Nephron (organoid): ENCODE measurements around the gene FRRS1L.

Experiments
- H3K27ac Mint-ChIP-seq, 3 experiments: 2 replicates each; pipeline ENCODE4 v1.8.0; 2020; ENCODE audit warnings: mixed read lengths in 3 of 3, mild to moderate bottlenecking in 2 of 3, moderate library complexity in 1 of 3
- H3K27me3 Mint-ChIP-seq: 2 replicates; pipeline ENCODE4 v1.8.0; 2021; ENCODE audit warnings: low read depth, mild to moderate bottlenecking, moderate library complexity, mixed read lengths
- H3K36me3 Mint-ChIP-seq: 2 replicates; pipeline ENCODE4 v1.8.0; 2020; ENCODE audit warnings: low read depth, mixed read lengths
- H3K4me1 Mint-ChIP-seq: 2 replicates; pipeline ENCODE4 v1.8.0; 2020; ENCODE audit warnings: mixed read lengths
- H3K4me3 Mint-ChIP-seq, 3 experiments: 2 replicates each; pipeline ENCODE4 v1.8.0; 2020; ENCODE audit warnings: mild to moderate bottlenecking in 3 of 3, mixed read lengths in 3 of 3, moderate library complexity in 2 of 3
- H3K9me3 Mint-ChIP-seq: 2 replicates; pipeline ENCODE4 v1.8.0; 2020; ENCODE audit warnings: mixed read lengths
- CTCF ChIP-seq, 3 experiments: fragments of 200-600 bp; sonication (generic); IDR thresholded peaks; one replicate each; pipeline ENCODE4 v1.5.0; 2021; ENCODE audit warnings: antibody characterized with exemption in 3 of 3; ENCODE audit not compliant: unreplicated experiment in 3 of 3

Gene FRRS1L

DNA sequence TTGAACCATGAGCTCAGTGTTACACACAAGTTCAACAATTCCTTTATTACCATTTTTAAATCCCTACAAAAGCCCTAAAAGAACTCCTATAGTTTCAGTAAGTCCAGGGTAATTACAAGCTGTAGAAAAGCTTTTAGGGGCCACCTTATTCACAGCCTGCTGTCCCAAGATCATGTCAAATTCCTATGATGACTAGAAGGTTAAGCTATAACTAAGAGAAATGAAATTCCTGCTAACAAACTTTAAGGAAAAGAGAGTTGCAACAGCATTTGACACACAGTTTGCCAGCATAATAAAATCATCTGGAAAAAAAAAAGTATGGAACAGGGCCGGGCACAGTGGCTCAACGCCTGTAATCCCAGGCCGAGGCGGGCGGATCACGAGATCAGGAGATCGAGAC, 78.8 kb downstream of the FRRS1L start:
- Mint-ChIP-seq H3K4me3 (no peak overlapping the region), H3K4me1 (no peaks in the 10 kb centered on the region), H3K27me3 (no peaks in the 10 kb centered on the region), H3K27ac (peak overlapping the region in 1 of 3 experiments; percentile 33), H3K36me3 (peaks cover 77% of the 10 kb centered on the region), H3K9me3 (no peaks in the 10 kb centered on the region)
- TF ChIP-seq CTCF (IDR thresholded peaks at IDR 0.05; ENCODE audit: unreplicated experiment in 3 of 3), result no peak

DNA sequence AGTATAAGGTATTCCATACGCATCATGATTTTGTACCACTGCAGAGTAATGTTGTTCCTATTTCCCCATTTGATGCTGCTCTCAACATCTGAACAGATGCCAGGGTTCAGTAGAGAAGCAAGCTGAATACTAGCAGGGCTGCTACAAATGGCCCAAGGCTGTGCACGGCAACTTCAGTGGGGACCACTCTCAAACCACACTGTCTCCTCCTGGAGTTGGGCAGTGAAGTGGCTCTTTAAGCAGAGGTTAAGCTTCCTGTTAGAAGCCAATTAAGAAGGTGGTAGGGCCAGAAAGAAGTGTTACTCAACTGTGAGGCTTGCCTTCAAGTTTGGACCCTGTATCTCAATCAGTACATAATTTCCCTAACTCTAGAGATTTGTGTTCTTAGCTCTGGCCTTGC, 79.3 kb downstream of the FRRS1L start:
- Mint-ChIP-seq H3K27me3 (no peaks in the 10 kb centered on the region), H3K36me3 (peaks cover 76% of the 10 kb centered on the region), H3K27ac (peak overlapping the region in 1 of 3 experiments; percentile 33), H3K4me1 (no peaks in the 10 kb centered on the region), H3K4me3 (no peak overlapping the region), H3K9me3 (no peaks in the 10 kb centered on the region)
- no peak for TF ChIP-seq CTCF (IDR thresholded peaks at IDR 0.05; ENCODE audit: unreplicated experiment in 3 of 3)

- Mint-ChIP-seq H3K27me3 (no peaks in the 10 kb centered on the region), H3K9me3 (no peaks in the 10 kb centered on the region), H3K4me3 (no peak overlapping the region), H3K36me3 (peaks cover 62% of the 10 kb centered on the region), H3K27ac (no peak overlapping the region), H3K4me1 (no peaks in the 10 kb centered on the region)
- no peak for TF ChIP-seq CTCF (IDR thresholded peaks at IDR 0.05; ENCODE audit: unreplicated experiment in 3 of 3)
Observed at GRCh38 chr9:109086221-109086620, 80.8 kb downstream of the FRRS1L start.

- Mint-ChIP-seq H3K9me3 (no peaks in the 10 kb centered on the region), H3K27me3 (no peaks in the 10 kb centered on the region), H3K36me3 (peaks cover 60% of the 10 kb centered on the region), H3K27ac (no peak overlapping the region), H3K4me3 (no peak overlapping the region), H3K4me1 (no peaks in the 10 kb centered on the region)
- no peak for TF ChIP-seq CTCF (IDR thresholded peaks at IDR 0.05; ENCODE audit: unreplicated experiment in 3 of 3)
Observed at GRCh38 chr9:109085510-109085909, 81.5 kb downstream of the FRRS1L start.

DNA sequence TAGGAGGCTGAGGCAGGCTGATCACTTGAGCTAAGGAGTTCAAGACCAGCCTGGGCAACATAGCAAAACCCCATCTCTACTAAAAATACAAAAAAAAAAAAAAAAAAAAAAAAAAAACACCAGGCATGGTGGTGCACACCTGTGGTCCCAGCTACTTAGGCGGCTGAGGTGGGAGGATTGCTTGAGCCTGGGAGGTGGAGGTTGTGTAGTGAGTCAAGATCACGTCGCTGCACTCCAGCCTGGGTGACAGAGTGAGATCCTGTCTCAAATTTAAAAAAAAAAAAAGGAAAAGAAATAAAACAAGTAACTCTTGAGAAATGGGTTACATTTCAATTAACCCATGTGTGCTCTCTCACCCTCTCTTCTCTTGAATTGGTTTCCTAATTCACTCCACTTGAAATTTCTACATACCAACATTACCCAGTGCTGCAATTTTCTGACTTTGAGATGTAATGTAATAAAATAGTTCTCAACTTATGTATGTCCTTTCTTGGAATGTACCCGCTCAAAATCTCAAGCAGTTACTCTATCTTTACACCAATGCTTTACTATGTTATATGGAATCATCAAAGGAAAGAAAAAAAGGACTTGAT, 83.1 kb downstream of the FRRS1L start:
- Mint-ChIP-seq H3K27ac (no peak overlapping the region), H3K9me3 (no peaks in the 10 kb centered on the region), H3K27me3 (no peaks in the 10 kb centered on the region), H3K4me3 (no peak overlapping the region), H3K4me1 (no peaks in the 10 kb centered on the region), H3K36me3 (peaks cover 64% of the 10 kb centered on the region)
- no peak for TF ChIP-seq CTCF (IDR thresholded peaks at IDR 0.05; ENCODE audit: unreplicated experiment in 3 of 3)

DNA sequence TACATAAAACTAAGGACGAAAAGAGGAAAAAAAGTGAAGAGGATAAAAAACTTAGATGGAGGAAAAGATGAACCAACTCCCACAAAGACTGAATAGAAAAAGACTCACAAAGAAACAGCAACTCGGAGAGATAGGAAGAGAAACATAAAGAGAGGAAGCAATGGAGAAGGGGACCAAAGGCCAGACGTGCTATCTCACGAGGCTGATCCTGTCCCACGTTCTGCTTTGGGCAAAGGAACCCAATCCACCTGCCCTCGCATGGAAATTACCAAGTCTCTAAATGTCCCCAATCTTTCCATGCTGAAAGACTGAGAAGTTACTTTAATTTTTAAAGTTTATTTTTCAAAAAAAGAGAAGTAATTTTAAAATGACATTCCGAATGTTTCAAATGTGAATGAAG, 83.9 kb downstream of the FRRS1L start:
- TF ChIP-seq CTCF (IDR thresholded peaks at IDR 0.05; ENCODE audit: unreplicated experiment in 3 of 3), result no peak
- Mint-ChIP-seq H3K36me3 (peaks cover 64% of the 10 kb centered on the region), H3K27me3 (no peaks in the 10 kb centered on the region), H3K4me3 (no peak overlapping the region), H3K27ac (peak overlapping the region in 1 of 3 experiments; percentile 52), H3K9me3 (no peaks in the 10 kb centered on the region), H3K4me1 (no peaks in the 10 kb centered on the region)
